GM19328 (cell line): ENCODE data around the gene SUPT3H.

ENCODE experiments used
- ATAC-seq: cut with Tn5 transposase; IDR thresholded peaks from one replicate; pipeline ENCODE4 v1.9.1; 2021; ENCODE audit warnings: mild to moderate bottlenecking, moderate library complexity; ENCODE audit not compliant: unreplicated experiment

Gene SUPT3H

DNA sequence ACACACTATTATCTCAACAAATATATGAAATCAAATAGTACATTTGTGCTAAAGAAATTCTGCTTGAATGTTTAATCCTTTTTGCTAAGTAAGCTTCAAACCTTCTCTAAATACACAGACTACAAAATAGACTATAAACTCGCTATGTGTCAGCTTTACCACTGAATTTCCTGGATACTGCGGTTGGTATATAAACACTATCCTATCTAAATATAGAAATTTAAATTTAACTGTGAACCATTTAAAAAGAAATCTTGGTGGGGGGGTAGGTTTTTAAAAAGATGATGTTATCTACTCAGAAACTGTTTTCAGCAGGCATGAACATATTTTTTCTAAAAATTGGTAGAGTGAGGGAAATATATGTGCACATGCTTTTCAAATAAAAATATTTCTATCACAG lies 356.1 kb downstream of the SUPT3H start:
- ATAC-seq: no peak

DNA sequence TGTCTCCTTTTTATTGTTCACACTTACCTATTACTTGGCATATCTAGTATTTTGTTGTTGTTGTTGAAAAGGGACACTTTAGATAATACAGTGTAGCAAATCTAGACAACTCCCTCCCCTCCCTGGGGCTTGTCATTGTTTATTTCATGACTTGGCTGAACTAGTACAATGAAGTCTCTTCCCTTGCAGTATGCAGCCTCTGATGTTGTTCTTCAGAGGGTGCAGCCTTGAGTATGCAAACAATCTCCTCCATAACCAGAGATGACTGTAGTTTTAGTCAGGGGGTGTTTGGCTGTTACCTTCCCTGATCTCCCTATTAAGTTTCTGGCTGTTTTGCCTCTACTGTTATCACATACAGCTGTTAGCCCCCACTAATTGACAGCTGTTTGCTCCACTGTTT lies 365.0 kb downstream of the SUPT3H start:
- no peak for ATAC-seq

DNA sequence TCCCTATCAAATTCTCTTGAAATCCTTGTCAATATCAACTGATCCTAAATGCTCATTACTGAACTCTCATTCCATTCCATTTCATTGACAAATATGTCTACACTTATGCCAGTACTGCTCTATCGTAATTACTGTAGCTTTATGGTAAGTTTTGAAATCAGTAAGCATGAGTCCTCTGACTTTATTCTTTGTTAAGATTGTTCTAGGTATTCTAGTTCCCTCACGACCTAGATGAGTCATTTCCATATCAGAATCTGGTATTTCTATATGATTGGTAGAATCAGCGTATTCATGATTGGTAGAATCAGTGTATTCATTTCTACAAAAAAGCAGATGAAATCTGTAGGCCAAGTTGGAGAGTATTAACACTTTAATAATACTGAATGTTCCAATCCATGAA lies 368.2 kb downstream of the SUPT3H start:
- ATAC-seq: no peak

DNA sequence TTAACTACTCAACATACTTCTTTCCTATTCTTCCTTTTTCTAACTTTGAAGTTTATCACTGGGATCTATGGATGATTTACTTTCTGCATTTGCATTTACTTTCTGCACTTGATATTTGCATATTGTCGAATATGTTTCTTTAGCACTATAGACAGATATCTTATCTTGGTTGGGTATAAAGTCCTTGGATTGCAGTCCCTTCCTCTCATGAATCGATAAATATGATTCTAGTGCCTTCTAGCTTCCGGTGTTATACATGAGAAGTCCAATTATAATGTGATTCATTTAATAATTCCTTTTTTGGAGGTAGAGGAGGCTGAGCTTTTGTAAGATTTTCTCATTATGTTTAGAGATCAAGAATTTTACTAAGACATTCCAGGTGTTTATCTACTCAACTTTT lies 370.8 kb downstream of the SUPT3H start:
- no peak for ATAC-seq

DNA sequence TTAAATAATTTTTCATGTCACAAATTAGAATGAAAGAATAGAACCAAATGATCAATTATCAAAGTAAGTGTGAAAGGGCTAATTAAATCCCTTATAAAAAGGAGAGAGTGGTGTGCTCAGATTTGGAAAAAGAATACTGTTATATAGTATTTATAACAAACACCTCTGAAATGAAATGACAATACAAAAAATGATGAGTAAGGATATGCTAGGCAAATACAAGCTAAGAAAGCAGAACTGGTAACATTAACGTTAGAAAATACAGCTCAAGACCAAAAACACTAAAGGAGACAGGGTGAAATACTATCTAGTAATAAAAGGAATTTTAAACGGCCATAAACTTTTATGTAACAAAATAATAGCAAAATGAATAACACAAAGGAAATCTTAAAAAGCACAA lies 373.8 kb downstream of the SUPT3H start:
- no peak for ATAC-seq

DNA sequence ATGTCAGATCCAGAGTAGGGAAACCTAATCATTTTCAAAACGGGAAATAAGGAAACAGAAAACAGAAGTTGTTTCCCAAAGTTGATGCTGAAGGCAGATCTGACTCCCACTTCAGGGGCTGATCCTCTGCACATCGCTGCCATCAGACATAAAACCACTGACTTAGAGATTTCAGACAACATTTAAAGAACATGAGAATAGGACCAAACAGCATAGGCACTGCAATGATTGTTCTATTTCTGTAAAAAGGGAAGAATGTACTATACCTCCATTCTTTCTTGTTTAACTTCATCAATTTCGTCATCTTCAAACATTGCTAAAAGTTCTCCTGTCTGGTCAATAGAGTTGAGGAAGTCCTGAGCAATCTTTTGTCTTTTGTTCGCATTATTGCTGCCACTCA lies 374.3 kb downstream of the SUPT3H start:
- ATAC-seq: no peak

DNA sequence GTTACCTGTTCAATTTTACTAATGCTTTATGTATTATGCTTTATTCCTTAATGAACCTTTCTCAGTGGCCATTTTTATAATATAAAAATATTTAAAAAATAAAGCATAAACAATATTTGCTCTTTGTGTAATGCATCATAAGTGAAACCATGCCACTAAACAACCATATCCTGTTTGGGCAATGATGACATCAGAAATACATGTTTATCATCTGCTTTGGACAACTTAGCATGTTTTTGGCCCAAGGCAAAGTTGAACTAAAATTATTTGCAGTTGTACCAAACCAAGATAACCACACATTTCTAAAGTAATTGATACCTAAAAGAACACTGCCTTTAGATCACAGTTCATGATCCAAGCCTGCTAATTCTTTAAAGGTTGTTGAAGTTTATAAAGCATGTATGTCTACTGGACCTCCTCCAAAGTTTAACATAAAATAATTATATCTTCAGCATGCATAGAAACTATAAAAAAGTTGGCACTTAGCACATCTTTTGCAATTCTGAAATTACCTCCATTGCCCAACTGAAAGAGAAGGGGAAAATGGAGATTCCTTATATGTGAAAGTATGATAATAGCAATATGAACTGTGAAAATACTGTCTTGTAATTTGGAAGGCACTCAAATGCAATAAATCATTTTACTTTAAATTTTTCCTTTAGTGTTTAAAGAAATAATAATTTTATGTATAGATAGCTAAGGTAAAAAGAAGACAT lies 375.2 kb downstream of the SUPT3H start:
- no peak for ATAC-seq

DNA sequence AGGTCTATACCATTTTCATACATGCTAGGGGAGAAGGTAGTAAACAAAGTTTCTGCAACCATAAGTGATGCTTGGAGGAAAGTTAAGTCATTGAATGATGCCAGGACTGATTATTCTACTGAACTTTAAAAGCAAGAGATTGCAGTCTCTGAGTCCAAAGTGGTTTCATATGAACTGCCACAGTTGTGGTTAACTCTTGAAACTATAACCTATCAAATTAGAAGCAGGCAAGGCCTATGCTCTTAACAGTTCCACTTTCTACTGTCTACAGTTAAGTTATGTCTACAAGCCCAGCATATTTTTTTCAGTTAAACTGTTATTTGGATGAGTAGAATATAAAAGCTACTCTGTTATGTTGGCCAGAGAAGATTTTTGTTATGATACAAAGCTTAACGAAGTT lies 376.1 kb downstream of the SUPT3H start:
- ATAC-seq: peak; percentile 94

DNA sequence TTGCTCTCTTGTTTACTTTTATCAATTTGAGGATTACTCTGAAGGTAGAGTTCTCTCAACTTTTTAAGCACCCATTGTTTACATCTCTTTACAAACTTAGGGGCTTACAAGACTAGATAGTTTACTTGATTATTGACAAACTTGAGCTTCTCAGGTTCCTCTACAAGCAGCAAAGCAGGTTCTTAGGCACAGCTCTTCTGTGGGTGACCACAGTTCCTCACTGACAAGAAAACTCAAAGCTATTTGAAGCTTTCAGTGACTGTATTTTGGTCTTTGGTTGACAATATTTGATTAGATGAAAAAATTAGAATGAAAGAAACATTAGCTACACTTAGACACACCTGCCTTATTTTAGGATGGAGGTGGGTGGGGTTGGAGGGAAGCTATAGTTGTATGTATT lies 376.9 kb downstream of the SUPT3H start:
- ATAC-seq: no peak

DNA sequence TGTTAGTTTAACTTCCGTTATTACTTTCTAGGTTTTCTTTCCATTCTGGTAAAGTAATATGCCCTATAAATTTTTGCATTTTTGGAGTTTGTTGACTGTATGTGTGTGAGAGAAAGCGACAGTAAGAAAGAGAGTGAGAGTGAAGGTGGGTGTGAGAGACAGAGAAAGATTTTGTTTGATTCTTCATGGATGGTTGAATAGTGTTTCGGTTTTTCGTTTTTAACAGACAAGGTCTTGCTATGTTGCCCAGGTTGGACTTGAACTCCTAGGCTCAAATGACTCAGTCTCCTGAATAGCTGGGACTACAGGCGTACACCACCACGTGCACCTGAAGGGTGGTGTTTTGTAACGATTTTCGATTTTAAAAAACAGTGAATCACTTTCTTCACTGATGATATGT lies 378.7 kb downstream of the SUPT3H start:
- ATAC-seq: no peak

DNA sequence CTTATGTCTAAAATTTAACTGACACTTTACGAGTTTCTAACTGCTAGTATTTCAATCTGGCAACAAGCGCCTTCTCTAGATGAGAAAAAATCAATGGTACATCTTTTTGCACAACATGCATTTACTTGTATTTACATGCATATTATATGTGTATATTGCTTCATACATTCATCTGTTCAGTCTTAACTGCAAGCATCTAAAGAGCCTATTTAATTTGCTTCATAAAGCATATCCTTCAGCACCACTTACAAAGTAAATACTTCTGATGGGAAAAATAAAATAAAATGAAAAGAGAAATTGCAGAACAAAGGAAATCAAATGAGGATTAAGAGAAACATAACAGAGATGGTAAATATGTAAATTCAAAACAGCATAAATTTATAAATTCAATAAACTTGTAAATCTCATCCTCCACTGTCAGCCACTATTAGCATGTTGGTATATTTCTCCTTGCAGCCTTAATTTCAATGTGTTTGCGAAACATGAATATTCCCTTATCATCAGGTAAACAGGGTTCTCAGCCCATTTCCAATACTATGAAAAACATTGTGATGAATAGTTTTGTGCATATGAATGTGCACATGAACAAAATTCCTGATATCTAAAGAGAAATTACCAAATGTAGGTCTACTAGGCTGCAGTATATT lies 382.1 kb downstream of the SUPT3H start:
- ATAC-seq: no peak

DNA sequence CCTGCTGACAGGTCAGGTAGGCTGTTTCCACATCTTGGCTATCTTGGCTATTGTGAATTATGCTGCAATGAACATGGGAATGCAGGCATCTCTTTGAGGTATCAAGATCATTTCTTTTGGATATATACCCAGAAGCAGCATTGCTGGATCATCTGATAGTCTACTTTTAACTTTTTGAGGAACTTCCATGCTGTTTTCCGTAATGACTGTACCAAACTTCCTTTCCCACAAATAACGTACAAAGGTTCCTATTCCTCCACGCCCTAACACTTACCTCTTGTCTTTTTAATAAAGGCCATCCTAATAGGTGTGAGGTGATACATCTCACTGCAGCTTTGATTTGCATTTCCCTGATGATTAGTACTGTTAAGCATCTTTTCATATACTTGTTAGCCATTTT lies 388.3 kb downstream of the SUPT3H start:
- ATAC-seq: no peak

DNA sequence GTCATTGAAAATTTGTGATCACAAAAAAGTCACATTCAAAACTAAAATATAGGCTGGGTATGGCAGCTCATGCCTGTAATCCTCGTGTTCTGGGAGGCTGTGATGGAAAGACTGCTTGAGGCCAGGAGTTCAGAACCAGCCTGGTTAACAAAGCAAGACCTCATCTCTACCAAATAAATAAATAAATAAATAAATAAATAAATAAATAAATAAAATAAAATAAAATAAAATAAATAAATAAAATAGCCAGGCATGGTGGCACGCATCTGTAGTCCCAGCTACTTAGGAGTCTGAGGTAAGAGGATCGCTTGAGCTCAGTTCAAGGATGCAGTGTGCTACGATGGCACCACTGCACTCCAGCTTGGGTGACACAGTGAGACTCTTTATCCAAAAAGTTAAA lies 392.7 kb downstream of the SUPT3H start:
- no peak for ATAC-seq

DNA sequence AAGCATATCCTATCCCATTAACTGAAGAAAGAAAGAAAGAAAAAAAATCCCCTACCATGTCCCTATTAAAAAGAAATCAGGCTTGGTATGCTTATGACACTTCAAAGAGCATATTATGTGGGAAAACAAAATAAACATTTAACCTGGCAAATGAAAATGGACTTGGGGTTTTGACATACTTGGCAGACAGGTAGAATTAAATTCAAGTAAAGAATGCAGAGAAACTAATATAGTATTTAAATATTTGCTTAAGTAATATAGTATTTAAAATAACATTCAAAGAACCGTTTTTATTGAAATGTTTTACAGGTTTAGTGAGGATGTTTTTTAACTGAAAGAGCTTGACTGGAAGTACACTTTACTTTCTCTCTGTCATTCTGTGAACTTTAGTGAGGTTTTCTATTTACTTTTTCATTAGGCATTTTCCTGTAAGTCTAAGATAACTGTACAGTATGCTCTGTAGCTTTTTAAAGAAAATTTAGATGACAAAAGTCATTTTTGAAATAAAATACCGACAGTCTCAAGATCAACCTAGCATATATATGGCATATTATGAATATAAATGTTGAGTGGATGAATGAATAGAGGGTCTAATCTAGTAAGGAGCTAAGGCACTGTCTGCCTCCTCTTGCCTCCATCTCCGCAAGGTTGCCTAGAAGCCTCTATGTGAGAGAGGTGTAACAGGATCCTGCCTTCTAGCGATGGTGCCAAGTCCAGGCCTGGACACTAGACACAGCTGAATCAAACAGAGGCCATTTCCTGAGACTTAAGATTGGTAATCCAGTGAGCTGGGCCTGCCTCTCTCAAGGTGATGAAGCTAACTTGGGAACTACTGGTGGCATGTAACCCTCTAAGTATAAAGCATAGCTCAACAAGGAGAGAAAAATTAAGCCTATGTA lies 394.0 kb downstream of the SUPT3H start:
- ATAC-seq: no peak

DNA sequence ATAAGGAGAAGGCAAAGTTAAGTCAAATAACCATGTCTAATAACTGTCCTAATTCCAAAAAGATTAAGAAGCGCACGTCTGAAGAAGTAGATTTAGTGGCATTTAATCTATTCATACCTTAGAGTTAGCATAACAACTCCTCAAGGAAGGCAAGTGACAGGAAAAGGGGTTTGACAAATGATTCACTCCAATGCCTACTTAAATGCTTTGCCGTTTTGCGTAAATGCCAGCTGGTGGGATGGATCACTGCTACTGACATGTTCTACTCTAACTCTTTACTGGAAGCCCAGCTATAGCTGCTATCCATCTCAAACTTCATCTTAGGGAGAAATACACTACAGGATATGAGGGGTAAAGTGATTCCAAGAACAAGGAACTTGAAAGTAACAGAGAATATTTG lies 396.9 kb downstream of the SUPT3H start:
- ATAC-seq: no peak

DNA sequence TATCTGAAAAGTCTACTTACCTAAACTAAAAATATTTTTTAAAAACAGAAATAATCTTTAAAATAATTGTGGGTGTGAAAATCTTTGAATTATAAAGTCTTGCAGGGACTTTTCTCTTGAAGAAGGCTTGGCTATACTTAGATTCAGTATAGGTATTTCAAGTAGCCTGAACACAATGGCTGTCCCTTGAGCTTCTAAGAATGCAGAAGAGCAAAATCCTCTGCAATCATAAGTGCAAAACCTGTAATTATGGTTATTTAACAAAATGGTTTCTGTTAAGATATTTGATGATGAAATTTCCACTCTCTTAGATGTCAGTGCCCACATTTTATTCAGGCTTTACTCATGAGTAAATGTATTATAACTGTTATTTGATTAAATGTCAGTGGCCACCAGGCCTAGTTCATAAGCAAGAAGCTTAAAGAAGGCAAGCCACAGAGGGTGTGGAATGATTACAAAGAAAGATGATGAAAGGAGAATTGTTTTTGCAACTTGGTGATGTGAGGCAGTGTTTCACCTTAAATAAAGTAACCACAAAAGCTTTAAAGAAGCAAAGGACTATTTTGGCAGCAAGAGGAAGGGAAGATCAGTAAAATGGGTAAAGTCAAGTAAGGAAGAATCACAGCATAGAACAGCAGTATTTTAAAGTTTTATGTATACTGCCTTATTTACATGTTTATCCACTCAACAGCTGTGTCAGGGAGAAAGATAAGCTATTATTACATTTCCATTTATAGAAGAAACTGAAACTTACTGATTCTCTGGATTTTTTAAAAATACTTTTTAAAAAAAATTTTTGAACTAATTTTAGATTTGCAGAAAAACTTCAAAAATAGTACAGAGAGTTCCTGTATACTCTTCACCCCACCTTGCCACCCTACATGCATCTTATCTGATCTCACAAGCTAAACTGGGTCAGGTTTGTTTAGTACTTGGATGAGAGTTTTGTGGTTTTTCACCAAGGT lies 400.8 kb downstream of the SUPT3H start:
- peak; percentile 57 for ATAC-seq

DNA sequence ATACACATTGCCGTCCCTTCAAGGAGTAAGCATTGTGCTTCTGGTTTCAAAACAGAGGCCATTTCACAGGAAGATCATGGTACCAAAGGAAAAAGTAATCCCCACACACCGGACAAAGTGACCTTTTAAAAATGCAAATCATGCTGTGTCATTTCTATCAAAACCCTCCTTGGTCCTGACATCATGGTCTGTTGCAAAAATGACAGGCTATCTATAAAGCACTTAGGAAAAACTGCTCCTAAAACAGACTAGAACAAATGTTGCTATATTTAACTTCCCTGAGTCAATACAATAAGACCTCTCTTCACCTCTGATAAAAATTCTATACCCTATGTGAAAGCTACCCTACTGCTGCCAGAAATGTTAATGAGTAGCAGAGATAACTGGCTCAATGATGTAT lies 403.2 kb downstream of the SUPT3H start:
- no peak for ATAC-seq

DNA sequence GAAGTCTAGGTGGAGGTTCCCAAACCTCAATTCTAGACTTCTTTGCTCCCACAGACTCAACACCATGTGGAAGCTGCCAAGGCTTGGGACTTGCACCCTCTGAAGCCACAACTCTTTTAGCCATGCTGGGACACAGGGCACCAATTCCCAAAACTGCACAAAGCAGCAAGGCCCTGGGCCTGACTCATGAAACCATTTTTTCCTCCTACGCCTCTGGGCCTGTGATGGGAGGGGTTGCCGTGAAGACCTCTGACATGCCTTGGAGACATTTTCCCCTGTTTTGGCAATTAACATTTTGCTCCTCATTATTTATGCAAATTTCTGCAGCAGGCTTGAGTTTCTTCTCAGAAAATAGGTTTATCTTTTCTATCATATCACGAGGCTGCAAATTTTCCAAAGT lies 405.0 kb downstream of the SUPT3H start:
- no peak for ATAC-seq

DNA sequence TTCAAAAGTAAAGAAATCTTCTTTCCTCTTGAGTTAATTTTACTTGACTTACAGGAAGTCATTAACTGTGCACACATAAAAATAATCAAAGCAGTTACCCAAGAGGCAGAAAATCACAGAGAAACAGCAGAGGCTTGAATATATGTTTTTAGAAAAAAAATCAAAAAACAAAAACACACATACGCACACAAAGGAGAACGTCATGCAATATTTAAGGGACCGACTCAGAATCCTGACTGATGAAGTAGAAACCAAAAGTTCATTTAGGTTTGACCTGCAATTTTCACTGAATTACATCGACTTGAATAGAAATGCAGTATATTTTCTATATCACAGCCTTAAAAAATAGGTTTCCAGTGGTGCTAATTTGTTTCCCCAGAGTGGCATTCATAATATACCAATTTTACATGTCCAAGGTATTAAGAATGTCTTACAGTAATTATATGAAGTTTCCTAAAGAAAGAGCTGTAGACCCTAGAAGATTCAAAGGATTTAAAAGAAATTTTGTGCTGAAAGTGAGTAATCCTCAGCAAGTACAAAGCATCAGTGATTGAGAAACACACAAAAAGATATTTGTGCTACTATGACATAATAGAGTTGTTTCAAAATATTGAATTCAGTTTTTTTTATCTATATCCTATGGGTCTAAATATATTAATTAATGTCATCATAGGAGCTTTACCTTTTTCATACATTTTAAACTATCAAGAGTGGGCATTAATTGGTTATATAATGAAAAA lies 408.1 kb downstream of the SUPT3H start:
- ATAC-seq: no peak

DNA sequence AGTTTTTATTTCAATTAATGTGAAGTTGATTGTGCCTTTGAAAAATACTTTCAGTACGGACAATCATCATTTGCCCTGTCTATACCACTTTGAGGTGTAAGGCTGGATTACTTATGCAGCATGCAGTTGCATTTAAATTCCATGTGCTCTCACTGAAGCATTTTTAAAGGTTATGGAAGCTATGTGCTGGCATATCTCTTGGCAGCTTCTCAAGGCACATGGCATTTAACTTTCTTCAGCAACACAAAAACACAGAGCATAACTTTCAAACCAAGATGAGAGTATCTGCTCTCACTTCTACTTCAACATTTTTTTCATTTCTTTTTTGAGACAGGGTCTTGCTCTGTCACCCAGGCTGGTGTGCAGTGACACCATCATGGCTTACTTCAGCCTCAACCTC lies 410.3 kb downstream of the SUPT3H start:
- no peak for ATAC-seq
